Right atrium auricular region (tissue), 2 donors: ENCODE measurements around the gene DDIAS. TPM values are rescaled to one million over a fixed set of nuclear protein-coding genes. Genes with fewer than 3 reads are reported as not detected.

Experiments used
- DNase-seq: peaks from one replicate; pipeline ENCODE4 v3.0.0-alpha.2; 2019; ENCODE audit warnings: low spot score
- H3K27ac ChIP-seq, 2 donors: fragments of 200-600 bp; sonication (generic); 1 replicate in 1 of 2; 2 replicates in 1 of 2; pipeline ENCODE4 v1.5.1; 2016 to 2019
- H3K27me3 ChIP-seq, 2 donors: fragments of 200-600 bp; sonication (generic); one replicate each; pipeline versions ENCODE4 v1.5.1 to v1.6.0; 2017 to 2019
- H3K36me3 ChIP-seq: fragments of 200-600 bp; sonication (generic); one replicate; pipeline ENCODE4 v1.5.1; 2016
- H3K4me1 ChIP-seq, 2 donors: fragments of 200-600 bp; sonication (generic); one replicate each; pipeline versions ENCODE4 v1.5.1 to v1.6.0; 2017 to 2019
- H3K4me3 ChIP-seq, 2 donors: fragments of 200-600 bp; sonication (generic); 1 replicate in 1 of 2; 2 replicates in 1 of 2; pipeline ENCODE4 v1.5.1; 2017 to 2019; ENCODE audit warnings: mild to moderate bottlenecking in 1 of 2, moderate library complexity in 1 of 2
- H3K9me3 ChIP-seq, 2 donors: fragments of 200-600 bp; sonication (generic); one replicate each; pipeline ENCODE4 v1.5.1; 2019
- CTCF ChIP-seq, 2 donors: fragments of 200-600 bp; sonication (generic); IDR thresholded peaks; one replicate each; pipeline ENCODE4 v1.5.1; 2019; ENCODE audit warnings: antibody characterized with exemption in 2 of 2
- total RNA-seq, 2 donors: library from RNA; depleted of rRNA; stranded (reverse); fragments of >200 nt; gene quantifications; one replicate each; pipeline ENCODE4 v1.1.0, GENCODE V29; 2016

Gene DDIAS
- total RNA-seq, 2 donors from 2014 or later: 0.55 to 2.0 TPM

- no peak overlapping the region for H3K27ac ChIP-seq
- DNase-seq: no peak
- no peaks in the 10 kb centered on the region for H3K4me1 ChIP-seq
- no peak for TF ChIP-seq CTCF (IDR thresholded peaks at IDR 0.05)
- no peaks in the 10 kb centered on the region for H3K36me3 ChIP-seq
- H3K4me3 ChIP-seq: no peak overlapping the region
- no peaks in the 10 kb centered on the region for H3K9me3 ChIP-seq
- no peaks in the 10 kb centered on the region for H3K27me3 ChIP-seq
These were observed 72.6 kb downstream of the DDIAS start for GRCh38 chr11:82974135-82974534.

GRCh38 chr11:82974851-82975250 is 73.3 kb downstream of the DDIAS start:
- no peaks in the 10 kb centered on the region for H3K9me3 ChIP-seq
- no peak for DNase-seq
- no peak overlapping the region for H3K27ac ChIP-seq
- H3K4me3 ChIP-seq: no peak overlapping the region
- TF ChIP-seq CTCF (IDR thresholded peaks at IDR 0.05): no peak
- H3K4me1 ChIP-seq: no peaks in the 10 kb centered on the region
- H3K27me3 ChIP-seq: no peaks in the 10 kb centered on the region
- H3K36me3 ChIP-seq: no peaks in the 10 kb centered on the region

DNA sequence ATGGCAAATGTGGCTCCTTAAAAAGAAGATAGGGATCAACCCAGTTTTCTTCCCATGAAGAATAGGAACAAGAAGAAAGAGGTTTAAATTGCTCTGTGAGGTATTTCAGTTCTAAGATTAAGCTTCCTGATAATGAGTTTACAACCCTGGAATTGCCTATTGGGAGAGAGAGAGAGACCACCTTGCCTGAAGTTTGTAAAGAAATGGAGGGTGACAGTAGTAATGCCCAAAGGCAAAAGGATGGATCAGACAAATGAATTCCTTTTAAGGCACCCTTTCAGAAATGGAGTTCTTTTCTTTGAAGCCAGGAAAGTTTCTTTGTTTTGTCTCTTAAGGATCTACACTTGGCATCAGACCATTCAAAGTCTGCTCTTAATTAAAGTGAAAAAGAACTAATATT is 74.3 kb downstream of the DDIAS start:
- no peak for TF ChIP-seq CTCF (IDR thresholded peaks at IDR 0.05)
- H3K27ac ChIP-seq: no peak overlapping the region

DNA sequence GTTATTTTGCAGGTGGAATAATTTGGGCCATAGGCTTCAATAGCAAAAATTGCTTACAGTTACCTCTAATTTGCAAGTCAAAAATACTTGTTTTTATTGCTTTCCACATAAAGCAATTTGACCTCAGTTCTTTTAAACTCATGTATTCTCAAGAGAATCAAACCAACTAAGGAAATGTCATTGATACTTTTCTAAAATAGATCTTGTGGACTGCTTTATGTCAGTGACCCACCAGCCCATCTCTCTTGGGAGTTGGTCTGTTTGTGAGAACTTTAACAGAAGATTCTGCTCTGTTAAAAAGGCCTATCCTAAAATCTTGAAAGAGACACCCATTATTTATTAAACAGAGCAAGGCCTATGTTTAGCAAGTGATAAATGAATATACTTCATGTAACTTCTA is 75.2 kb downstream of the DDIAS start:
- no peak for TF ChIP-seq CTCF (IDR thresholded peaks at IDR 0.05)
- H3K27me3 ChIP-seq: no peaks in the 10 kb centered on the region
- DNase-seq: no peak
- peaks cover 7% of the 10 kb centered on the region for H3K36me3 ChIP-seq
- H3K4me1 ChIP-seq: no peaks in the 10 kb centered on the region
- H3K9me3 ChIP-seq: no peaks in the 10 kb centered on the region
- no peak overlapping the region for H3K27ac ChIP-seq
- H3K4me3 ChIP-seq: no peak overlapping the region

More for the DNA sequence above, 74.3 kb downstream of the DDIAS start:
- no peak for DNase-seq
- H3K4me1 ChIP-seq: no peaks in the 10 kb centered on the region
- no peak overlapping the region for H3K4me3 ChIP-seq
- no peaks in the 10 kb centered on the region for H3K27me3 ChIP-seq
- H3K36me3 ChIP-seq: no peaks in the 10 kb centered on the region
- H3K9me3 ChIP-seq: no peaks in the 10 kb centered on the region

GRCh38 chr11:82978422-82979099 is 77.0 kb downstream of the DDIAS start:
- H3K9me3 ChIP-seq: no peaks in the 10 kb centered on the region
- H3K4me1 ChIP-seq: no peaks in the 10 kb centered on the region
- no peak for DNase-seq
- no peak overlapping the region for H3K4me3 ChIP-seq
- H3K27me3 ChIP-seq: no peaks in the 10 kb centered on the region
- no peak overlapping the region for H3K27ac ChIP-seq
- peaks cover 10% of the 10 kb centered on the region for H3K36me3 ChIP-seq
- no peak for TF ChIP-seq CTCF (IDR thresholded peaks at IDR 0.05)

DNA sequence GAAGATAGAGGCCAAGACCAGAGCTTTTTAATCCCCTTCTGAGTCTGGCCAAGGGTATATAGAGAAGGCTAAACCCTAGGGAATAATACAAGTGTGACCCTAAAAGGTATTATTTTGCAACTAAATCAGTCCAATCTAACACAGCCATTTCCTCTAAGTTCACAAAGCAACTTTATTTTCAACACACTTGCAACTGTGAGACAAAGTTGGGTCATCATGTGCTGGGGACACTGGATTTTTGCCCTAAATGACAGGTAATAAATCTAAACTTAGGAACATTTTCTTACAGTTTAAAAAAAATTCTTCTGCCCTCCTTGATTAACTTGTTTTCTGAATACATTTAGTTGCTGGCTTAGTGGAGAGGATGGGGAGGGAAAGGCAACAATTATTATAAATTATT is 78.3 kb downstream of the DDIAS start:
- Histone ChIP-seq H3K27ac (no peak overlapping the region), H3K9me3 (no peaks in the 10 kb centered on the region), H3K36me3 (peaks cover 10% of the 10 kb centered on the region), H3K4me3 (no peak overlapping the region), H3K4me1 (no peaks in the 10 kb centered on the region), H3K27me3 (no peaks in the 10 kb centered on the region)
- no peak for DNase-seq
- no peak for TF ChIP-seq CTCF (IDR thresholded peaks at IDR 0.05)
